Muscle layer of duodenum (tissue), 2 donors: ENCODE data around the gene ARHGAP45.
A peak's percentile ranks its signal among the peaks of the same experiment; 100 is the strongest.
"Not testable (repeated sequence)": the region's sequence is repeated elsewhere in the genome, so short reads cannot be mapped to it uniquely, and the experiment has no call there.

Experiments
- H3K27ac ChIP-seq: one replicate; pipeline ENCODE4 v1.7.0; 2013; ENCODE audit warnings: mild to moderate bottlenecking, low read length
- H3K27me3 ChIP-seq: one replicate; pipeline ENCODE4 v1.7.0; 2013; ENCODE audit warnings: low read depth, mild to moderate bottlenecking, control low read depth, low read length
- H3K36me3 ChIP-seq, 2 donors: one replicate each; pipeline ENCODE4 v1.7.0; 2013; ENCODE audit warnings: low read length in 2 of 2, control low read depth in 1 of 2, mild to moderate bottlenecking in 1 of 2; ENCODE audit not compliant: insufficient read depth in 2 of 2, control insufficient read depth in 1 of 2
- H3K4me1 ChIP-seq, 2 donors: one replicate each; pipeline ENCODE4 v1.7.0; 2013; ENCODE audit warnings: low read length in 2 of 2, mild to moderate bottlenecking in 2 of 2, control low read depth in 1 of 2, moderate library complexity in 1 of 2; ENCODE audit not compliant: insufficient read depth in 2 of 2, control insufficient read depth in 1 of 2
- H3K4me3 ChIP-seq, 2 donors: one replicate each; pipeline ENCODE4 v1.7.0; 2013; ENCODE audit warnings: low read length in 2 of 2, low read depth in 1 of 2, mild to moderate bottlenecking in 1 of 2
- H3K9me3 ChIP-seq, 2 donors: one replicate each; pipeline ENCODE4 v1.7.0; 2013; ENCODE audit warnings: low read length in 2 of 2, control low read depth in 1 of 2, mild to moderate bottlenecking in 1 of 2; ENCODE audit not compliant: control insufficient read depth in 1 of 2
- donor health status: healthy.

The ARHGAP45 gene

DNA sequence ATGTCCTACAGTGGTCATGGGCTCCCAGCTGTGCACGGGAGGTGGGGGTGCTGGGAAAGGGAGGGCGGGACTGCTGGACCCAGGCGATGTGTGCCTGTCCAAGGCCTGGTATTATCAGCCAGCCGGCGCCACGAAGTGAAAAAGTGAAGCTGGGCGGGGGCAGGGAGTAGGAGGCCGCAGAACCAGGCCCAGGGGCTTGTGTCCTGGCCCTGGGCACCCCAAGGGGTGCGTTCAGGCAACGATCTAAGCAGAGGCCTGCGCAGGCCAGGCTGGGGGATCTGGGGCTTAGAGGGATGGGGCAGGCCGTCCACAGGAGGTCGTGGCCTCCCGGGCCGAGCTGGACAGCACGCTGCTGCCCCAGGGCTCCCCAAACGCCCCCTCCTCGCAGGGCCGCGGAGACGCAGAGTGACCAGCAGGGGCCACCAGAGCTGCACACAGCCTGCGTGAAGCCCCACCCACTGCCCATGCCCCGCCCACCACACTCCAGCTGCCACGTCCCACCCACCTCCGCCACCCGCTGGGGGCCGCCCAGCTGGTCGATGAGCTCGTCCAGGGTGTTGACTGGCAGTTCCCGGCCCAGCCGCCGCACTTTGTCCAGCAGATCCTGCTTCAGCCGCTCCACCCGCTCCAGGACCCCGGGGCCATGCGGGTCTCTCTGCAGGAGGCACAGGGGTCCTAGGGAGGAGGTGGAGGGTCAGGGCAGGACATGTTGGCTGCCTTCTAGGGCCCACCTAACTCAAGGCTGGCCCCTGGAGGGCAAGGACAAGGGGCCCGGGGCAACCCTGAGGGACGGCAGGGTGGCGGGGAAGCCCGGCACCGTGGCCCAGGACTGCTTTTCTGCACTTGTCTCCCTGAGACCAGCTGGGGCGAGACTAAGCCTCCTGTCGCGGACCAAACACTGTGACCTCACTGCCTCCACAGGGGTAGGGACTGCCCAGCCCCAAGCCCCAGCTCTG lies 46.3 kb downstream of the ARHGAP45 start:
- H3K36me3 ChIP-seq: peaks cover 23 to 78% of the 10 kb centered on the region in 2 donors
- H3K27ac ChIP-seq: peak overlapping the region; percentile 39
- H3K4me1 ChIP-seq: peaks cover 0 to 25% of the 10 kb centered on the region in 2 donors
- no peaks in the 10 kb centered on the region for H3K9me3 ChIP-seq
- no peaks in the 10 kb centered on the region for H3K27me3 ChIP-seq
- peak overlapping the region in 1 of 2 donors; percentile 35 for H3K4me3 ChIP-seq

- Histone ChIP-seq H3K27me3 (no peaks in the 10 kb centered on the region), H3K27ac (peak overlapping the region; percentile 39), H3K36me3 (peaks cover 23 to 80% of the 10 kb centered on the region in 2 donors), H3K4me1 (peaks cover 0 to 25% of the 10 kb centered on the region in 2 donors), H3K4me3 (peak overlapping the region in 1 of 2 donors; percentile 35), H3K9me3 (no peaks in the 10 kb centered on the region)
These were observed 47.1 kb downstream of the ARHGAP45 start for GRCh38 chr19:1113986-1114483.

- not testable (repeated sequence) for H3K4me3 ChIP-seq
These were observed 47.8 kb downstream of the ARHGAP45 start for GRCh38 chr19:1114728-1115127.

DNA sequence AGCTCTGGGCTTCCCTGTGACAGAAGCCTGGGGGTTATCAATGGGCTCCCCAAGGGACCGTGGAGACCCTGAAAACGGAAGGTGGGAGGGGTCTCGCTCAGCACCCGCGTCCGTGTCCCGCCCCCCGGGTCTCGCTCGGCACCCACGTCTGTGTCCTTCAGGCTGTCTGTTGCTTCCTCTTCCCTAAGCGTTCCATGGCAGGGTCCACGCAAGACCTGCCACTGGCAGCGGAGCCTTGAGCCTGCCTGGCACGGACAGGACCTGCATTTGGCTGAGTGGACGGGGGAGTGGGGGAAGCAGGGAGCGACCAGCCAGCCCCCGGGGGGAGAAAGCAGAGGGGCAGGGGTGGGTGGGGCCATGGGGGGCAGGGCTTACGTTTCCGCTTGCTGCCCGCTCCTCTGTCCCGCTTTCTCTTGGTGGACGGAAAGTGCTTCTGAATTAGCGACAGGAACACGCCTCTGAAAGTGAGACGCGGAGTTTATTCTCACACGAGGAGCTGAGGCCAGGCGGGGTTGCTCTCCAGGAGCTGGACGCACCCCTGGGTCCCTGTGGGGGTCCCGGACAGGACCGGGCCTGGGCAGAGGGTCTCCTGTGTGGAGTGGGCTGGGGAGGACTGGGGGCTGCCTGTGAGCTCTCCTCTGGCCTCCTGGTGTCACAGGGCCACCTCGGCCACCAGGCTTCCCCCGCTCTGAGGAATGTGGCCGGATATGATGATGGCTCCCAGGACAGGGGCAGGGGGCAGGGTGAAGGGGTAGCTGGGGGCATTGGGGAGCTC lies 48.9 kb downstream of the ARHGAP45 start:
- Histone ChIP-seq H3K27me3 (no peaks in the 10 kb centered on the region), H3K4me1 (peaks cover 0 to 25% of the 10 kb centered on the region in 2 donors), H3K27ac (no peak overlapping the region)

More at GRCh38 chr19:1114728-1115127, 47.8 kb downstream of the ARHGAP45 start:
- H3K27ac ChIP-seq, H3K27me3 ChIP-seq, H3K9me3 ChIP-seq: not testable (repeated sequence)
- Histone ChIP-seq H3K4me1 (peaks cover 0 to 25% of the 10 kb centered on the region in 2 donors), H3K36me3 (peaks cover 28 to 80% of the 10 kb centered on the region in 2 donors)

GRCh38 chr19:1116726-1117581 lies 50.0 kb downstream of the ARHGAP45 start:
- Histone ChIP-seq H3K27ac (no peak overlapping the region), H3K27me3 (no peaks in the 10 kb centered on the region), H3K4me1 (peaks cover 0 to 23% of the 10 kb centered on the region in 2 donors), H3K9me3 (no peaks in the 10 kb centered on the region), H3K36me3 (peaks cover 36 to 82% of the 10 kb centered on the region in 2 donors), H3K4me3 (no peak overlapping the region)

More for the DNA sequence above, 48.9 kb downstream of the ARHGAP45 start:
- peaks cover 32 to 79% of the 10 kb centered on the region in 2 donors for H3K36me3 ChIP-seq
- no peak overlapping the region for H3K4me3 ChIP-seq
- no peaks in the 10 kb centered on the region for H3K9me3 ChIP-seq

DNA sequence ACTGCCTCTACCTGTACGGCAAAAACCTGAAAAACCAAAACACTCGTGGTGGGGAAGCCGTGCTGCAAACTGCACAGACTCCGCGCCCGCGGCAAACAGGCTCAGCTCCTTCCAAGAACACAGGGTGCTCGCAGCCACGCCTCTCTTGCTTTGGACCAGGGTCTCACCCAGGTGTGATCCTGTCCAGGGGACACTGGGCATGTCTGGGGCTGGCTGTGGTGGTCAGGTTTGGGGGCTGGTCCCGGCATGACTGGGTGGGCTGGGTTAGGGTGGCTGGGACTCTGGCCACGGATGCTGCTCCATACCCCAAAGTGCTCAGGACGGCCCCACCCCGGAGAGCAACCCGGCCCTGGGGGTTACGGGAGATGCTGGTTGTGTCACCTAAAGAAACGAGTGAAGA lies 50.7 kb downstream of the ARHGAP45 start:
- H3K9me3 ChIP-seq: no peaks in the 10 kb centered on the region
- no peak overlapping the region for H3K4me3 ChIP-seq
- no peak overlapping the region for H3K27ac ChIP-seq
- peaks cover 0 to 16% of the 10 kb centered on the region in 2 donors for H3K4me1 ChIP-seq
- H3K36me3 ChIP-seq: peaks cover 40 to 83% of the 10 kb centered on the region in 2 donors
- no peaks in the 10 kb centered on the region for H3K27me3 ChIP-seq

GRCh38 chr19:1118999-1119398 lies 52.0 kb downstream of the ARHGAP45 start:
- H3K9me3 ChIP-seq: no peaks in the 10 kb centered on the region
- H3K4me3 ChIP-seq: no peak overlapping the region
- peaks cover 0 to 11% of the 10 kb centered on the region in 2 donors for H3K4me1 ChIP-seq
- no peaks in the 10 kb centered on the region for H3K27me3 ChIP-seq
- peaks cover 39 to 90% of the 10 kb centered on the region in 2 donors for H3K36me3 ChIP-seq
- H3K27ac ChIP-seq: no peak overlapping the region

DNA sequence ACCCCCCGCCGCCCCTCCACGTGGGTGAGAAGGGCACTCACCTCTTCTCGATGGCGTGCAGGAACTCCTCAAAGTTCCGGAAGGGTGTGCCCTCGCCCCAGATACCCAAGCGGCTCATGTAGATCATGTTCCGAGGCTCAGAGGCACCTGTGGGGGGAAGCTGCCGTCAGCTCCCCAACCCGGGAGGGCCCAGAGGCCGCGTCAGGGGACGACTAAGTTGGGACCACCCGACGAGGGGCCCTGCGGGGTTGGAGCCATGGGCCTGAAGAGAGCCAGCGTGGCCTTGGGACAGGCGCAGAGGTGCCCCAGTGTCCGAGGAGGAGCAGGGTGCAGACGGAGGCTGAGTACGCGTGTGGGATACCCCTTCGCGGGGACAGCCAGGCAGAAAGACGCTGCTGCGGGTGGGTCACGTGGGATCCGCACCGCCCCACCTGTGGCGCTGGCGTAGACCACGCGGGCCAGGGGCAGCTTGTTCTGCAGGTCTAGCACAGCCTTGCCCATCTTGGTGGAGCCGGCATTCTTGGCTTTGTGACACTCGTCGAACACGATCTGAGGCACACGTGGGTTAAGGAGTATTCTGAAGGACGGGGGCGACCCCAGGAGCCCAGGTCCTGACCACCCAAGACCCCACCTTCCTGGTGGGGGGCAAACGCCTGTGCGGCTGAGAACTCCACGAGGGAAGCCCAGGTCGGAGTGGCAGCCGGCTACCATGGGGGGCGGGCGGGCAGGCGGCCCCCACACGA lies 52.7 kb downstream of the ARHGAP45 start:
- H3K9me3 ChIP-seq: no peaks in the 10 kb centered on the region
- peaks cover 0 to 7% of the 10 kb centered on the region in 2 donors for H3K4me1 ChIP-seq
- no peak overlapping the region for H3K4me3 ChIP-seq
- H3K27ac ChIP-seq: no peak overlapping the region
- H3K27me3 ChIP-seq: no peaks in the 10 kb centered on the region
- peaks cover 39 to 91% of the 10 kb centered on the region in 2 donors for H3K36me3 ChIP-seq

DNA sequence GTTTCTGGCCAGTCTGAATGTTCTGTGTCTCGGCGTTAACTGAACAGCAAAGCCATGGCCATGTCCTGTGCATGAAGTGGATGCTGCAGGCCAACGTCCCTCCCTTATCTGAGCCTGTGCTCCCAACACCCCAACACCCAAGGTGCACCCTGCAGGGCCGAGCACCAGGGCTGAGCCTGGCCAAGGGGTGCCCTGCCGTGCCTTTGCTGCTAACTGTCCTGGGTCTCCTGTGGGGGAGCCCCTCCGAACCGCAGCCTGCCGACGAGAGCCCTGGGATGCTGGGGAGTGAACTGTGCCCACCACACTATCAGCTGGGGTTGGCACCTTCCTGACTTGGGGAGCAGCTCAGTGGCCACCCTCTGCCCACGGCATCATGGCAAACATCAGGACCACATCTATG lies 54.4 kb downstream of the ARHGAP45 start:
- H3K27ac ChIP-seq: no peak overlapping the region
- H3K36me3 ChIP-seq: peaks cover 40 to 95% of the 10 kb centered on the region in 2 donors
- H3K4me1 ChIP-seq: peaks cover 0 to 7% of the 10 kb centered on the region in 2 donors

More for the DNA sequence above, 54.4 kb downstream of the ARHGAP45 start:
- Histone ChIP-seq H3K4me3 (no peak overlapping the region), H3K27me3 (no peaks in the 10 kb centered on the region), H3K9me3 (no peaks in the 10 kb centered on the region)
